Activated T-cell treated with anti-CD3 and anti-CD28 coated beads for 1 hour (primary cell): ENCODE data around the gene LSP1.
"Not testable (repeated sequence)": the region's sequence is repeated elsewhere in the genome, so short reads cannot be mapped to it uniquely, and the experiment has no call there.

Experiments used
- DNase-seq: peaks from one replicate; pipeline ENCODE4 v3.0.0-alpha.2; 2020; ENCODE audit warnings: low read depth

LSP1 gene, protein sequence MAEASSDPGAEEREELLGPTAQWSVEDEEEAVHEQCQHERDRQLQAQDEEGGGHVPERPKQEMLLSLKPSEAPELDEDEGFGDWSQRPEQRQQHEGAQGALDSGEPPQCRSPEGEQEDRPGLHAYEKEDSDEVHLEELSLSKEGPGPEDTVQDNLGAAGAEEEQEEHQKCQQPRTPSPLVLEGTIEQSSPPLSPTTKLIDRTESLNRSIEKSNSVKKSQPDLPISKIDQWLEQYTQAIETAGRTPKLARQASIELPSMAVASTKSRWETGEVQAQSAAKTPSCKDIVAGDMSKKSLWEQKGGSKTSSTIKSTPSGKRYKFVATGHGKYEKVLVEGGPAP

GRCh38 chr11:1852877-1853276 lies at the start of gene LSP1:
LSP1 (plus strand) TSS chr11:1853084; CDS start chr11:1853145, 61 bp downstream.
- peak; percentile 62 for DNase-seq

GRCh38 chr11:1803246-1803645 lies 49.6 kb upstream of the LSP1 start:
- DNase-seq: no peak

DNA sequence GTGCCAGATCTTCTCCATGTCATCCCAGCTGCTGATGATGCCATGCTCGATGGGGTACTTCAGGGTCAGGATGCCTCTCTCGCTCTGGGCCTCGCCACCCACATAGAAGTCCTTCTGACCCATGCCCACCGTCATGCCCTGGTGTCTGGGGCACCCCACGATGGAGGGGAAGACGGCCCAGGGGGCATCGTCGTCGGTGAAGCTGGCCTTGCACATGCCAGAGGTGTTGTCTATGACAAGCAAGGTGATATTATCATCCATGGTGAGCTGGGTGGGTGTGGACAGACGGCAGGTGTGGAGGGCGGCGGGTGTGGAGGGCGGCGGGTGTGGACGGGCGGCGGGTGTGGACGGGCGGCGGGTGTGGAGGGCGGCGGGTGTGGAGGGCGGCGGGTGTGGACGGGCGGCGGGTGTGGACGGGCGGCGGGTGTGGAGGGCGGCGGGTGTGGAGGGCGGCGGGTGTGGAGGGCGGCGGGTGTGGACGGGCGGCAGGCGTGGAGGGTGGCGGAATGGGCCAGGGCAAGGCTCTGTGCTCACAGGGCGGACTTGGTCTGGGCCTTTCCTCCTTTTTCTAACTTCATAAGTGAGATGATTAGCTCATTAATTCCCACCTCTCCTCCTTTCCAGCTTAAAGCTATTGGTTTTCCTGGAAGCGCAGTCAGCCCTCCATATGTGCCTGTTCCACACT lies 48.9 kb upstream of the LSP1 start:
- not testable (repeated sequence) for DNase-seq

DNA sequence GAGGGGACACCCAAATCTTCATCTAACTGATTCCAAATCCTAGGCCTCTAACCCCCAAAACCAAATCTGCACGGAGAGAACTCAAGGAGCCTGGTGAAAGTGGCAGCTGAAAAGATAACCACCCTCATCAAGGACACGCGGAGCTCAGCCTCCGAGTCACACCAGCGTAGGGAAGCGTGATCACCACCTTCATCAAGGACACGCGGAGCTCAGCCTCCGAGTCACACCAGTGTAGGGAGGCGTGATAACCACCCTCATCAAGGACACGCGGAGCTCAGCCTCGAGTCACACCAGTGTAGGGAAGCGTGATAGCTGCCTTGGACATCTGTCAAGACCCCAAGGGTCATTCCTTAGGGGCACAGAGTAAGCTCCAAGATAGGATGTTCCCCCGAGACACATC lies 47.4 kb upstream of the LSP1 start:
- no peak for DNase-seq

DNA sequence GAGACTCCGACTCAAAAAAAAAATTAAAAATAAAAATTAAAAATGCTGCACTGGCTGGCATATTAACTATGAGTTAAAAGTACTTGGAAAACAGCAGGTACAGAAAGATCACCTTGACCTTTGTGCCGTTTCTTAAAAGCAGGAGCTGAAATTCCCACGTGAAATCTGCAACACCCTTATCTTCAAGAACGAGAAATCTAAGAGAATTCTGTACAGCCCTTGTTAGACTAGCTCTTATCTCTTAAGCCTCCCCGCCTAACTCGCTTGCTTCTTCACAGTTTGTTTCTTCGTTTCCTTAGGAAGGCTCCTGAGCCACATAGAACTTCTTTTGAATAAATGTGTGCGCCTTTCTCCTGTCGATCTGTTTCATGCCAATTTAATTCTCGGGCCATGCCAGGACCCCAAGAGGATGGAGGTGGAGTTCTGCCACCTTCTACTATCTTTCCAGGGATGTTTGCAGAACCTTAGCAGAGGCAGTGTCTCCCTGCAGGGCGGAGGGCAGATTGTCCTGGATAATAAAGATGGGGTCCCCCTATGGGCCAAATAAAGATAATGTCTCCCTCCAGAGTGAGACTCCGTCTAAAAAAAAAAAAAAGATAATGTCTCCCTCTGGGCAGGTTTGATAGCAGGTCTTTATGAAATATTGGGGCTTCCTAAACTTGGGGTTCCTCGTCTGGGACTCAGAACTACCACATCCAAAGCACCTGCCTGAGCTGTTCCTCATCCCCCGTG lies 45.5 kb upstream of the LSP1 start:
- DNase-seq: no peak

DNA sequence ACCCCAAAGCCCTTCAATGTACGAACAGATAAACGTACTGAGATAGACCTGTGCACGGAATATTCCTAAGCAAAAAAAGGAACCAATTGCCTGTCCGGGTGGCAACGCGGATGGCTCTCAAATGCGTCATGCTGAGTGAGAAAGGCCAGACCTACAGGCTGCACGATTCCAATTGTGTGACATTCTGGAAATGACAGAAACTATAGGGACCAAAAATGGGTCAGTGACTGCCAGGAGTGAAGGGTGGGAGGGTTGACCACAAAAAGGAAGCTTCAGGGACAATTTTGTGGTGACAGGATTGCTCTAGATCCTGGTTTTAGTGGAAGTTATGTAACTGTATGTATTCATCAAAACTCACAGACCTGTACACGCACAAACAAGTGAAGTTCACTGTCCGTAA lies 42.1 kb upstream of the LSP1 start:
- DNase-seq: no peak

DNA sequence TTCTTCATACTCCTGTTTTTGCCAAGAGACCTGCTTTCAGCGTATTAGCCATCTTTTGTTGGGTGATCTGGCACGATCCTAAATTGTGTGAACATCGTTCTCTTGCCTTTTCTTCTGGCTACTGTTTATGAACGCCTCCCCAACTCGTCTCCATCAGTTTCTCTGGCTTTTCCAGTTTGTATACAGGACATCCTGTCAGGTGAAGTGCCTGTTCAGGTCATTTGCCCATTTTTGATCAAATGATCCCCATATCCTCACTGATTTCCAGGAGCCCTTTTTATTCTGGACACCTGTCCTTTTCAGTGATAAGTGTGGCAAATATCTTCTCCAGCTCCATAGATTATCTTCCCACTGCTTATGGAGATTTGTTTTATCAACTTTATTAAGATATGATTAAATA lies 40.6 kb upstream of the LSP1 start:
- no peak for DNase-seq

DNA sequence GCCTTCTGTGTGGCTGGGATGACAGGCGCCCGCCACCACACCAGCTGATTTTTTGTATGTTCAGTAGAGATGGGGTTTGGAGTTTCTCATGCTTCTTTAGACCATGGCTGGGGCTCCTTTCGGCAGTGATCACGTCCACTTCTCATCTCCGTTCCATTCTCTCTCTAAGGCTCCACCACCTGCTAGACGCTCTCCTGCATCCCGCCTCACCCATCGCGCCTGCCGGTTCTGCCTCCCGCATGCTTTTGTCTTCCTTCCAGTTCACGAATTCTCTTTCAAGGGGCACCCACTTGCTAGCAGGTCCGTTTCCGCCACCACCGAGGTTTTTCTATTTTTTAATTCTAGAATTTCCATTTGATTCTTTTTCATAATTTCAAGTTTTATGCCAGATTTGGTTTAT lies 40.1 kb upstream of the LSP1 start:
- DNase-seq: no peak

DNA sequence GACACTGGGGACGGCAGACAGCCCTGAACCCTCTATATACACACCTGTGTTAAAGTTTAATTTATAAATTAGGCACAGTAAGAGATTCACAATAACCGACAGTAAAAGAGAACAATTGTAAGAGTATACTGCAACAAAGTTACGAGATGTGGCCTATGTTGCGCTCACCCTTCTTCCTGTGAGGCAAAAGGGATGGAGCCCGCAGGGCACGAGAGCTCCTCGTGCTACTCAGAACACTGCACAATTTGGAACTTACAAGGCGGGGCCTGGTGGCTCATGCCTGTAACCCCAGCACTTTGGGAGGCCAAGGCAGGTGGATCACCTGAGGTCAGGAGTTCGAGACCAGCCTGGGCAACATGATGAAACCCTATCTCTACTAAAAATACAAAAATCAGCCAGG lies 39.5 kb upstream of the LSP1 start:
- DNase-seq: not testable (repeated sequence)

DNA sequence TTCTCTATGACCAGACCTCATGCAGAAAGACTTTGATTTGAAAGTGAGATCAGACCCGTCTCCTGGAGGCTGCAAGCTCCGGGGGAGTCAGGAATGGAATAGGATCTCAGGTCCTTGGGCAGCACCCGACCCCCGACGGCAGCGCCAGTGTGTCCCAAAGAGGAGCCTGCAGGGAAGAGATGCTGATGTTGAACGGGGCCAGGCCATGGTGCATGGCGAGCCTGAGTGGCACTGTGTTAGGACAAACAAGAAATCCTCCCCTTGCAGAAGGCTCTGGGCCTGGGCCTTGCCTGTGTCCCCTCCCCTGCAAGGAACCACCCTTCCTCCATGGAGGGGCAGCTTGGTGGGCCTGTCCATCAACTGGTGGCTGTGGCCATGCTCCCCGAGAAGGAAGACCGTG lies 38.2 kb upstream of the LSP1 start:
- DNase-seq: no peak

DNA sequence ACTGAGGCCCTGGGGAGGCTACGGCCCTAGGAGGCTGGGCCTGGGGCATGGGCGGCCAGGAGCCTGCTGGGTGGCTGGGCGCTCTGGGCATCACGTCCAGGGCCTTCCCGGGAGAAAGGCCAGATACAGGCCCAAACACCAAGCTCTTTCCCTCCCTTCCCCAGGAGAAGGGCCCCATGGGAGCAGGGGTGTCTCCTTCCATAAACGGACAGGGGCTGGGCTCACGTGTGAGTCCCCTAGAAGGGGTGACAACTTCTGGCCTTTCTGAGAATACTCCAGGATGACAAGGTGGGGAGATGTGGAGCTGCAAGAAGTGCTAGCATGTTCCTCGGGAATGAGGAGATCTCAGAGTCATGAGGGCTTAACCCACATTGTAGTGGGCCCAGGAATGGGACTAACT lies 37.6 kb upstream of the LSP1 start:
- DNase-seq: no peak

GRCh38 chr11:1815751-1816150 lies 37.1 kb upstream of the LSP1 start:
- no peak for DNase-seq

DNA sequence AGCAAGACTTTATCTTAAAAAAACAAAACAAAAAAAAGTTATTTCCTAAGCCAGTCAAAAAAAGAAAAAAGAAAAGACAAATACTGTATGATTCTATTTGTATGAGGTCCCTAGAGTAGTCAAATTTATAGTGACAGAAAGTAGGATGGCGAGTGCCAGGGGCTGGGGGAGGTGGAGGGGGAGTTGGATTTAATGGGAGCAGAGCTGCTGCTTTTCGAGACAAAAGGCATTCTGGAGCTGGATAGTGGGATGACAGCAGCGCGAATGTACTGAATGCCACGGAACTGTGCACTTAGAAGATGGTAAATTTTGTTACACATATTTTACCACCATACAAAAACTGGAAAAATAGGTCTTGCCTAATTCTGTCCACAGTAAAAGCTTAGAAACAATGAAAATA lies 35.9 kb upstream of the LSP1 start:
- DNase-seq: no peak

- DNase-seq: no peak
Measured at GRCh38 chr11:1817511-1817910, 35.4 kb upstream of the LSP1 start.

- no peak for DNase-seq
Measured at GRCh38 chr11:1819074-1819473, 33.8 kb upstream of the LSP1 start.

DNA sequence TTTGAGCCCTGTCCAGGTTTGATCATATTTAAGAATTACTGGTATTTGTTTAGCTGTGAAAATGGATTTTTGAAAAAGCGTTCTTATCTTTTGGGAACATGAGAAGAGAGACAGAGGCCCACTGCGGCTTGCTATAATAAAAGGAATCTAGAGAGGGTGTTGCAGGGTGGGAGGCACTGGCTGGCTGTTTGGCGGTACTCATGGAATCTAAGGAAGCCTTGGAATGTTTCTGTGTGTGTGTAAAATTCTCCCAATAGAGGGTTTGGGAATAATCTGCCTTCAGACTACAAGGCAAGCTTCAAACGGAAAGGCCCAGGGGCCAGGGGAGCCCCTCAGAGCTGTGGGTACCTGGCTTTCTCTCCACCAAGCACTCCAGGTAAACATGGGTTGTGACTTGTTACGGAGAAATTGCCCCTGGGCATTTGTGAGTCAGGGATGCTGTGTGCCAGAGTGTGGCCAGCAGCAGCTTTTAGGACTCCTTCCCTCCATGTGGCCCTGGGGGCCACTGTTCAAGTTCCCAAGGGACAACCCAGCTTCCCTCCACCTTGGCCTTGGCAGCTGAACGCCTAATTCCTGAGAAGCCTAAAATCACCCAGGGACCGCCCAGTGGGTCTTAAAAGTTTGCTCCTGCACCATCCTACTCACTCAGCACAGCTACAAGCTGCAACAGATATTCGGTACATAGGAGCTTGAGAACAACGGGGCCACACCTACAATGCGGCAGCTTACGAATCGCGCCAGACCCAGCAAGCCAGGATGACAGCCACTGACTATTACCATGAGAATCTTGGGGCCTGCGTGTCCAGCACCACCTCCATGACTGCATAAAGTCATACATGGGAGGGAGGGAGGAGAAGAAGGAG lies 32.2 kb upstream of the LSP1 start:
- no peak for DNase-seq

DNA sequence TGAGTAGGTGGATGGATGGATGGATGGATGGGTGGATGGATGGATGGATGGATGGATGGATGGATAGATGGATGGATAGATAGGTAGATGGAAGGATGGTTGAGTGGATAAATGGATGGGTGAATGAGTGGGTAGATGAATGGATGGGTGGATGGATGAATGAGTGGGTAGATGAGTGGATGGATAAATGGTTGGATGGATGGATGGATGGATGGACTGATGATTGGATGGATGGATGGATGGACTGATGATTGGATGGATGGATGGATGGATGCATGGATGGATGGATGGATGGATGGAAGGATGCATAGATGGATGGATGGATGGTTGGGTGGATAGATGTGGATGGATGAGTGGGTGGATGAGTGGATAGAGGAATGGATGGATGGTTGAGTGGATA lies 31.3 kb upstream of the LSP1 start:
- DNase-seq: no peak

DNA sequence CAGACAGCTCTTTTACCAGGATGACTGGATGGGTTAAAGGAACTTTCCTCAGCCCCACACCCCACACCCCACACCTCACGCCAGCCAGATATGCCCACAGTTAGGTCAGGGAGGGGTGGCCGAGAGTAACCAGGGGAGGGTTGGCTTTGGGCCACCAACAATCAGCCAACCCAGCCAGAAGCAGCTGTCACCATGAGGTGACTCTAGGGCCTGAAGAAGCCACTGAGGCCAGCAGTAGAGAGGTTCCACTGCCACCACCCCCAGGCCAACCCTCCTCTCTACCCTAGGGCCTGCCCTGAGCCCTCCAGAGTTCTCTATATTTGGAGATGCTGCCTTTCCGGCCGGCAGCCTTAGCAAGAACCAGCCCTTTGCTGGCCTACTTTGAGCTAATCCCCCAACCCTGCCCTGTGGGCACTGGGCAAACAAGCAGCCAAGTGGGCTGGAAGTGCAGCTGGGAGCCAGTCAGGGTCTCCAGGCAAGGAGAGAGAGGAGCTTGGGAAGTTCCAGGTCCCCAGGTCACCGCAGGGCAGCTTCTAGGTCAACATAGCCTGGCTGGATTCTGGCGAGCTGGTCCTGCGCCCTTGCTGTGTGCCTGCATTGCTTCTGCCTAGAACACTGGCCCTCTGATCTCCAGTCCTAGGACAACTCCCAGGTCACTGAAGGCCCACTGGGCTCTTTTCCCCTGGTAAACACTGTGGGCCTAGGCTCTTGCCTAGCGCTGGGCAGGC lies 30.1 kb upstream of the LSP1 start:
- DNase-seq: no peak

DNA sequence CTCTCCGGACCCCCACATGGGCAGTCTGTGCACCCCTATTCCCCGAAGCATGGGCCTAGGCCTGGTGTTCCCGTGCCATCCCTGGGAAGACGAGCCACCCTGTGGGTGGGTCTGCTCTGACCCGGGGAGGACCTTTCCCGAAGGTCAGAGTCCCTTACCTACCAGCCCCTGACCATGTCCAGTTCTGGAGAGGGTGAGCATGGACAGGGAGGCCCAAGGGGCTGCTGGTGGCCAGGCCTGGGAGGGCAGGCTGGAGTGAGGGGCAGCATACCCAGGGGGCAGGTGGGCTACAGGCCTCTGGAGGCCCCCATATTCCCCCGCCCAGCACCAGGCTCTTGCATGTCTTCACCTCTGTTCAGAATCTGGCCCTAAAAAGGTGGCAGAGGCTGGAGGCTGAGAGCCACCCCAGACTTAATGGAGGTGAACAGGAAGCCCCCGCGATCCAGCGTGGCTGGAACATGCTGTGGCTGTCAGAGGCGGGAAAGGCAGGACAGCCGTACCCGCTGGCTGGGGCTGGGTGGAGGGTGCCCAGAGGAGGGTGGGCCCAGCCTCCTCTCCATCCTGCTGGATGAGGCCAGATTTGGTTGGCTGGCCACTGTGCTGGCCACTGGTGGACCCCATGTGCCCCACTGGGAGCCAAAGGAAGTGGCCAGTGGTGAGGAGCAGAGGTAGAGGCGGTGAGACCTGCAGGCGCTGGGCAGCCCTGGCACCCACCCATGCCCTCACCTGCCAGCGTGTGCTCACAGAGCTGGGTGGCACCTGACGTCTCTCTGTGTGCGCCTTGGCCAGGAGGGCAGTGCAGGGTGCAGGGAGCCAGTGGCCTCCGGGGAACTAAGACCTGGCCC lies 29.3 kb upstream of the LSP1 start:
- DNase-seq: no peak

DNA sequence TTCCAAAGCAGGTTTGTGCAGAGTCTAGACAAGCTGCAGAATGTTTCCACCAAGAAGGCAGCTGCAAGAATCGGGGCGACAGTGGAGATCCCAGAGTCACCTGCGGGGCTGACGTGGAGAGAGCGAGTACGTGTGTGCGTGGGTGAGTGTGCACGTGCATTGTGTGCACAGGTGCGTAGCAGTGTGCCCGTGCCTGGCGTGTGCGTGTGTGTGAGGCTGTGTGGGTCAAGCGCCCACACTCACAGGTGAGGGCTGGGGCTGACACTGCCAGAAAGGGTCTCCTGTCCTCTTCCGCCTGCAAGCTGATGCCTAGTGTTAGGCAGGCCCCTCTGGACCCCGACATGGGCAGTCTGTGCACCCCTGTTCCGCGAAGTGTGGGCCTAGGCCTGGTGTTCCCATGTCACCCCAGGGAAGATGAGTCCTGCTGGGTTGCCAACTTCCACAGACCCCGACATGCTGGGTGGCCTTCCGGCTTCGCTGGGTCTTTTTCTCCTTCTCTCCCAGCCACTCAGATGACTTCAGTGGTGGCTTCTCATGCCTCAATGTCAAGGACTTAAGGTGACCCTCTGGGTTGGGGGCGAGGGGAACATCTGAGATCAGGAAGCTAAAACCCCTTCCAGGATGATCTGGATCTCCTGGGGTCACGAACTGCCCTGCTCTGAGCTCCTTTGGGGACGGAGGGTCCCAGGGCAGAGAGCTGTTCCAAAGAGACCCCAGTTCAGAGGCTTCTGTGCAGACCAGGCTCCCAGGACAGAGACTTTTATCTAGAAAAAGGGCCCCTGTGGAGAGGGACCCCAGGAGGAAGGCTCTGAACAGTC lies 28.5 kb upstream of the LSP1 start:
- no peak for DNase-seq
